B cell (primary cell): ENCODE measurements around the gene PEBP1.

Experiments used
- EZH2 ChIP-seq: IDR thresholded peaks from 2 replicates; pipeline ENCODE4 v1.6.1; 2012; ENCODE audit warnings: borderline replicate concordance, low read depth, mild to moderate bottlenecking, moderate library complexity, low read length; ENCODE audit not compliant: insufficient read depth, poor library complexity, severe bottlenecking
- TF ChIP-seq, protein P1 (sequence below): fragments of 200-600 bp; IDR thresholded peaks from one replicate; pipeline ENCODE4 v1.8.0; 2022; ENCODE audit warnings: antibody characterized with exemption, mild to moderate bottlenecking

DNA sequence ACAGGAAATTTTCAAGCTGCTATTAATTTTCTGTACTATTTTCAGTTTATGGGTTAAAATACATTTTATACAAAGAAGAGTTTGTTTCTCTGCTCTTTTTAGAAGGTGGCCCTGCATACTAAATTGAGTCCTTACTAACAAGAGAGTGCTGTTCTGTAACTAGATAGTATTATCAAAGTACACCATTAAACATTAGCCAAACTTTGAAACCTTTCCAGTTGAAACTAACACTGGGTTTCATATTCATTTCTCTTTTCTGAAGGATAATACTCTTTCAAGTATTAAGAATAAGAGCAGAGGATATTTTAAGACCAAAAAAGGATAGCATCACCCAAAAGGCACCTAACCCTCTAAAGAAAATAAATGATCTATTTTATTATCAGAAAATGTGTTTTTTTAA lies 47.2 kb downstream of the PEBP1 start:
- TF ChIP-seq EZH2, result no peak
- TF ChIP-seq, protein P1, sequence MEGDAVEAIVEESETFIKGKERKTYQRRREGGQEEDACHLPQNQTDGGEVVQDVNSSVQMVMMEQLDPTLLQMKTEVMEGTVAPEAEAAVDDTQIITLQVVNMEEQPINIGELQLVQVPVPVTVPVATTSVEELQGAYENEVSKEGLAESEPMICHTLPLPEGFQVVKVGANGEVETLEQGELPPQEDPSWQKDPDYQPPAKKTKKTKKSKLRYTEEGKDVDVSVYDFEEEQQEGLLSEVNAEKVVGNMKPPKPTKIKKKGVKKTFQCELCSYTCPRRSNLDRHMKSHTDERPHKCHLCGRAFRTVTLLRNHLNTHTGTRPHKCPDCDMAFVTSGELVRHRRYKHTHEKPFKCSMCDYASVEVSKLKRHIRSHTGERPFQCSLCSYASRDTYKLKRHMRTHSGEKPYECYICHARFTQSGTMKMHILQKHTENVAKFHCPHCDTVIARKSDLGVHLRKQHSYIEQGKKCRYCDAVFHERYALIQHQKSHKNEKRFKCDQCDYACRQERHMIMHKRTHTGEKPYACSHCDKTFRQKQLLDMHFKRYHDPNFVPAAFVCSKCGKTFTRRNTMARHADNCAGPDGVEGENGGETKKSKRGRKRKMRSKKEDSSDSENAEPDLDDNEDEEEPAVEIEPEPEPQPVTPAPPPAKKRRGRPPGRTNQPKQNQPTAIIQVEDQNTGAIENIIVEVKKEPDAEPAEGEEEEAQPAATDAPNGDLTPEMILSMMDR, result no peak
